Measurements from ENCODE around the gene CNTD1.

Gene CNTD1

GRCh38 chr17:42803074-42803883 lies 4.6 kb downstream of the CNTD1 start:
- peak; percentile 60 for DNase-seq (ENCODE audit: low read depth)

- DNase-seq (ENCODE audit: low read depth): no peak
These were observed 6.3 kb downstream of the CNTD1 start for GRCh38 chr17:42804918-42805367.

- no peak for DNase-seq (ENCODE audit: low read depth)
These were observed 7.6 kb downstream of the CNTD1 start for GRCh38 chr17:42806249-42806648.

GRCh38 chr17:42809250-42809649 lies 10.6 kb downstream of the CNTD1 start:
- DNase-seq (ENCODE audit: low read depth): peak; percentile 81

GRCh38 chr17:42814633-42815399 lies 16.2 kb downstream of the CNTD1 start:
- peak; percentile 57 for DNase-seq (ENCODE audit: low read depth)

GRCh38 chr17:42817866-42818265 lies 19.2 kb downstream of the CNTD1 start:
- DNase-seq (ENCODE audit: low read depth): no peak

GRCh38 chr17:42818379-42818778 lies 19.7 kb downstream of the CNTD1 start:
- no peak for DNase-seq (ENCODE audit: low read depth)

- peak; percentile 32 for DNase-seq (ENCODE audit: low read depth)
These were observed 21.4 kb downstream of the CNTD1 start for GRCh38 chr17:42819939-42820535.

- DNase-seq (ENCODE audit: low read depth): no peak
These were observed 22.5 kb downstream of the CNTD1 start for GRCh38 chr17:42821176-42821575.

- no peak for DNase-seq (ENCODE audit: low read depth)
These were observed 28.8 kb downstream of the CNTD1 start for GRCh38 chr17:42827472-42827871.

GRCh38 chr17:42830971-42831370 lies 32.3 kb downstream of the CNTD1 start:
- no peak for DNase-seq (ENCODE audit: low read depth)

GRCh38 chr17:42832213-42832933 lies 33.7 kb downstream of the CNTD1 start:
- DNase-seq (ENCODE audit: low read depth): no peak

- peak; percentile 79 for DNase-seq (ENCODE audit: low read depth)
These were observed 34.5 kb downstream of the CNTD1 start, which contains the start of gene PSME3 for GRCh38 chr17:42832934-42833766. TSS of gene PSME3 (plus strand) at chr17:42833397. CDS start at chr17:42833632, 235 bp downstream.

- no peak for DNase-seq (ENCODE audit: low read depth)
These were observed 35.2 kb downstream of the CNTD1 start for GRCh38 chr17:42833767-42834422.

- no peak for DNase-seq (ENCODE audit: low read depth)
These were observed 37.1 kb downstream of the CNTD1 start for GRCh38 chr17:42835732-42836131.

GRCh38 chr17:42841975-42842685 lies 43.5 kb downstream of the CNTD1 start:
- no peak for DNase-seq (ENCODE audit: low read depth)

- DNase-seq (ENCODE audit: low read depth): peak; percentile 65
These were observed 44.8 kb downstream of the CNTD1 start for GRCh38 chr17:42843358-42843934.

- DNase-seq (ENCODE audit: low read depth): peak; percentile 21
These were observed 45.6 kb downstream of the CNTD1 start, which contains the start of gene AOC2 for GRCh38 chr17:42844271-42844670. TSS of gene AOC2 (plus strand) at chr17:42844580. CDS start at chr17:42844627, 47 bp downstream.

Measured in fibroblast of gingiva (primary cell).